Activated CD4-positive, alpha-beta T cell treated with anti-CD3 and anti-CD28 coated beads for 36 hours (primary cell): ENCODE results near the gene TPK1. TPM values are rescaled to one million over a fixed set of nuclear protein-coding genes. Genes with fewer than 3 reads are reported as not detected.

ENCODE experiments used
- ATAC-seq: fragments of 200-7000 bp; cut with Tn5 transposase; one replicate; pipeline ENCODE4 v1.10.0; 2021; ENCODE audit warnings: mild to moderate bottlenecking, moderate library complexity
- CTCF ChIA-PET: fragments of 350-600 bp; sonication (Branson Sonifier 250); formaldehyde crosslinking; loops from one replicate; lab custom pipeline; 2021; ENCODE audit warnings: antibody characterized with exemption; lab: Charles Lee
- POLR2A ChIA-PET: fragments of 350-600 bp; sonication (Branson Sonifier 250); formaldehyde crosslinking; loops from one replicate; lab custom pipeline; 2021; ENCODE audit warnings: antibody characterized with exemption, inconsistent platforms; lab: Charles Lee
- DNase-seq: peaks from one replicate; pipeline ENCODE4 v3.0.0-alpha.2; 2020
- H3K27ac Mint-ChIP-seq: one replicate; pipeline ENCODE4 v1.8.0; 2021; ENCODE audit warnings: mixed read lengths
- H3K27me3 Mint-ChIP-seq: one replicate; pipeline ENCODE4 v1.8.0; 2021; ENCODE audit warnings: mixed read lengths
- H3K36me3 Mint-ChIP-seq: one replicate; pipeline ENCODE4 v1.8.0; 2021; ENCODE audit warnings: low read depth, mixed read lengths
- H3K4me1 Mint-ChIP-seq: one replicate; pipeline ENCODE4 v1.8.0; 2021; ENCODE audit warnings: mixed read lengths
- H3K4me3 Mint-ChIP-seq: one replicate; pipeline ENCODE4 v1.8.0; 2021; ENCODE audit warnings: mild to moderate bottlenecking, moderate library complexity, mixed read lengths
- H3K9me3 Mint-ChIP-seq: one replicate; pipeline ENCODE4 v1.8.0; 2021; ENCODE audit warnings: low read depth, mixed read lengths
- intact Hi-C, 2 experiments: fragments of 100-400 bp; cut with DNase I in 1 of 2; cut with micrococcal nuclease in 1 of 2; formaldehyde crosslinking; loops; one replicate each; pipeline versions ENCODE4 v1.14.2 to v1.15.1; 2022 to 2024; cut with DNase I, micrococcal nuclease
- total RNA-seq, 2 experiments: library from RNA; stranded (reverse); gene quantifications; one replicate each; pipeline ENCODE4 v1.2.3, GENCODE V29; 2021

Gene TPK1
- total RNA-seq, 2 experiments from 2014 or later = 16.5 to 16.6 TPM

DNA sequence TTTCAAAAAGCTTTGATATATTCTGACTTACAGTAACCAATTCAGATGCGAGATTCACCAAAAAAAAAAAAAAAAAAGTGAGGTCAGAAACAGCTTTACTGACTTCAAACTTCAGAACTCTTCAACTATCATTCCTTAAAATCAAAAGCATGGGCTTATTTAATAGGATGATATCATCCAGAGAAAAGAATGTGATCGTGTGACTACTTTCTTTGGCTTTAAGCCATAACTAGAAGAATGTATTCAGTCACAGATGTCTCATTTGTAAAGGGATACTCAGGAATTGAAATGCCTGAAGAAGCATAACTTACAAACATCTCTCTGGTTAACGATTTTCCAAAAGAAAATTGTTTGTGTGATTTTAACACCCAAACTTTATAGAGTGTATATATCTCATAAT, 11.5 kb downstream of the TPK1 start:
- no peak for ATAC-seq
- POLR2A ChIA-PET = no interaction called here
- peaks cover 77% of the 10 kb centered on the region for H3K4me1 Mint-ChIP-seq
- peak overlapping the region; percentile 51 for H3K27ac Mint-ChIP-seq
- no peak for DNase-seq
- peaks cover 17% of the 10 kb centered on the region for H3K36me3 Mint-ChIP-seq
- H3K9me3 Mint-ChIP-seq = no peaks in the 10 kb centered on the region
- intact Hi-C loops = no loop called here
- H3K4me3 Mint-ChIP-seq = no peak overlapping the region
- no peaks in the 10 kb centered on the region for H3K27me3 Mint-ChIP-seq
- CTCF ChIA-PET = interaction anchor here (0.6 kb wide), 1 partner anchor 17 kb away, joined by 3 read pairs; no protein-coding TSS in a partner anchor

DNA sequence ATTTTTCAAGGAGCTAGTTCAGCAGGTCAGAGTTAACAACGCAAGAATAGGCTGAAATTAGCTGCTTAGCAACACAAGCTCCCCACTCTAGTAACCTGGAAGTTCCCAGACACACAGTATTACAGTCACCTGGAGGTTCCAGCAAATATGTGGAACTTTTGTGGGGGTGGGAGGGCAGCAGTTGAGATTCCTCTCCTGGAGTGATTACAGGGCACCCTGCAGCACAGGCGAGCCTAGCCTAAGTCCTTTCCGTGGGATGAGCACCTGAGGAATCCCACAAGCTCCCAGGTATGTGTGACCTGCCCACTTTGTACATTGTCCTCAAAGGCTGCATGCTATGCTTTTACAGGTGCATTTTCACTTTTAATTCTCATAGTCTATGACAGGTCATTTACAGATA, 13.6 kb downstream of the TPK1 start:
- peak overlapping the region; percentile 98 for H3K27ac Mint-ChIP-seq

DNA sequence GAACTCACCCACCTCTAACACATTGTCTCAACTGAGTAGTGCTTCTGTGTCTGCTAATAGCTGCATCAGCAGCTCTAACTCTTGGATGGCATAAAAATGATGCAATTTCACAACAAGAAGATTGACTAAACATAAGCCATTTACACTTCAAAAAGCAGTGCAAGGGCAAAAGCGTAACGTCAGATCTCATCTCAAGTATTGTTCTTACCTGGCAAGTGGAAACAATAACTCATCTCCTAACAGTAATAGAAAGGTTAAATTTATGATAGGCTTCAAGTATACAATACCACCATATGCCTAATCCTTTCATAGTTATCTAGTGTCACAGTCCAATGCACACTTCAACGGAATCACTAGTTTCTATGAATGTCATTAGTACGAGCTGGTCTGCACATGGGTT, 14.8 kb downstream of the TPK1 start:
- H3K27me3 Mint-ChIP-seq = no peaks in the 10 kb centered on the region
- peaks cover 87% of the 10 kb centered on the region for H3K4me1 Mint-ChIP-seq
- peak overlapping the region; percentile 26 for H3K4me3 Mint-ChIP-seq
- intact Hi-C loops = loop anchor here (1.0 kb wide), 3 partner anchors 9 to 14 kb away; no protein-coding TSS in a partner anchor
- peak overlapping the region; percentile 98 for H3K27ac Mint-ChIP-seq
- POLR2A ChIA-PET = interaction anchor here (0.9 to 2.2 kb wide), 3 partner anchors 9 to 16 kb away, joined by 4 to 16 read pairs (median 10); partner anchors contain the start of gene TPK1
- H3K9me3 Mint-ChIP-seq = no peaks in the 10 kb centered on the region
- DNase-seq = peak; percentile 40
- ATAC-seq = peak; percentile 83
- CTCF ChIA-PET = interaction anchor here (0.8 to 3.1 kb wide), 5 partner anchors 9 to 83 kb away, joined by 3 to 17 read pairs (median 9); no protein-coding TSS in a partner anchor
- H3K36me3 Mint-ChIP-seq = peaks cover 28% of the 10 kb centered on the region

More for the DNA sequence above, 13.6 kb downstream of the TPK1 start:
- DNase-seq (no peak), ATAC-seq (no peak)
- peaks cover 89% of the 10 kb centered on the region for H3K4me1 Mint-ChIP-seq
- H3K27me3 Mint-ChIP-seq = no peaks in the 10 kb centered on the region
- peaks cover 25% of the 10 kb centered on the region for H3K36me3 Mint-ChIP-seq
- CTCF ChIA-PET = interaction anchor here (1.8 to 3.1 kb wide), 4 partner anchors 10 to 16 kb away, joined by 4 to 17 read pairs (median 10); no protein-coding TSS in a partner anchor
- H3K4me3 Mint-ChIP-seq = no peak overlapping the region
- intact Hi-C loops = no loop called here
- POLR2A ChIA-PET = interaction anchor here (2.2 kb wide), 1 partner anchor 13 kb away, joined by 16 read pairs; the partner anchor contains the start of gene TPK1
- no peaks in the 10 kb centered on the region for H3K9me3 Mint-ChIP-seq

DNA sequence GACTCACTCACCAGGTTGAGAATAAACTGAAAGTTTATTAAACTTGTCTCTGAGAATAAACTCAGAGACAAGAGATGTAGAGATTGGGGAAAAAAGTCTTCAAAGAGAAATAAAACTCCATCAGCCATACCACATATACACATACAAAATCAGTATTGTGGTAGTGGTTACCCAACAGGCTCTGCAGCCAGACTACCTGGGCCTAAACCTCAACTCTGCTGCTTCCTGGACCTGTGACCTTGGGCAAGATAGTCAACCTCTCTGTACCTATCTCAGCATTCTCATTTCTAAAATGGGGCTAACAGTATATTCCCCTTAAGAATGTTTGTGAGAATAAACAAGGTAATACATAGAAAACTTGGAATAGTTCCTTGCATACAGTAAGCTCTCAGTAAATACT, 15.3 kb downstream of the TPK1 start:
- Mint-ChIP-seq H3K4me3 (peak overlapping the region; percentile 22), H3K4me1 (peaks cover 85% of the 10 kb centered on the region), H3K36me3 (peaks cover 28% of the 10 kb centered on the region), H3K27ac (peak overlapping the region; percentile 98), H3K9me3 (no peaks in the 10 kb centered on the region), H3K27me3 (no peaks in the 10 kb centered on the region)
- intact Hi-C loops = no loop called here
- ChIA-PET CTCF (interaction anchor here (0.8 to 3.1 kb wide), 4 partner anchors 8 to 83 kb away, joined by 3 to 17 read pairs (median 8); no protein-coding TSS in a partner anchor), POLR2A (interaction anchor here (1.5 to 2.2 kb wide), 2 partner anchors 8 to 15 kb away, joined by 10 to 16 read pairs; partner anchors contain the start of gene TPK1)
- DNase-seq = peak; percentile 33
- peak; percentile 38 for ATAC-seq

DNA sequence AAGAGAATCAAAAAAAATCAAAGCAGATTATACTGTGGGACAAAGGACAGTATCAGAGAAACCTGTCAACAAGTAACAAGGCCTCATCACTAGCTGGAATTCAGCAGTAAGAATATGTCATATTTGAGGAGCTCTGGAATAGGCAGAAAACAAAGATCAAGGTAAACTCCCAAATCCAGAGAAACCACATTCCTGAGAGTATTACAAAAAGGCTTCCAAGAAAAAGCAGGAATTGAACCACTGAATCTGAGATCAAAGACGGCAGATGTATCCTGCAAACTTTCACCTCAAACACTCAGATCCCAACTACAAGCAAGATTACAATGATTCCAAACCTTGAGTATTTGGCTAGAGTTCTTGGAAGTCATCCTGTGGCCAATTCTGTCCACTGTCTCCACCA, 16.3 kb downstream of the TPK1 start:
- ChIA-PET POLR2A (no interaction called here), CTCF (no interaction called here)
- ATAC-seq (no peak), DNase-seq (no peak)
- Mint-ChIP-seq H3K4me3 (no peak overlapping the region), H3K36me3 (peaks cover 27% of the 10 kb centered on the region), H3K27ac (peak overlapping the region; percentile 98), H3K27me3 (no peaks in the 10 kb centered on the region), H3K4me1 (peaks cover 80% of the 10 kb centered on the region), H3K9me3 (no peaks in the 10 kb centered on the region)
- intact Hi-C loops = no loop called here

DNA sequence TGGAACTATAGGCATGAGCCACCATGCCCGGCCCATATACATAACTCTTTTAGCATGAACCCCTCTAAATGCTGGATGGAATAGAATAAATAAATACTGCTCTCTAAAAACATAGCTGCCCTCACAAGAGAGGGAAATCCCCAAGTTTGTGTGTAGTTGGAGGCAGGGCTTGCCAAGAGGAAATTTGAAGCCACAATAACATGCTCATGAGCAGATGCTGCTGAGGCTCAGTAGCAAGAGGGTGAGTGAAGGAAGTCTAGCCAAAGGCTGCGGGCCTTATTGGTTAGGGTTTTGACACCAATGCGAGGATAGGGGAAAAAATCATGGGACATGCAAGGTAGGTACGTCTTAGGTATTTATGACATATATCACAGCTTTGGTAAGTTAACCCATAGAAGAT, 17.3 kb downstream of the TPK1 start:
- Mint-ChIP-seq H3K27ac (peak overlapping the region; percentile 98), H3K36me3 (peaks cover 26% of the 10 kb centered on the region), H3K4me3 (peak overlapping the region; percentile 16), H3K4me1 (peaks cover 78% of the 10 kb centered on the region), H3K27me3 (no peaks in the 10 kb centered on the region), H3K9me3 (no peaks in the 10 kb centered on the region)
- intact Hi-C loops = no loop called here
- ATAC-seq (peak; percentile 61), DNase-seq (peak; percentile 60)
- ChIA-PET POLR2A (interaction anchor here (1.3 kb wide), 1 partner anchor 17 kb away, joined by 5 read pairs; the partner anchor contains the start of gene TPK1), CTCF (interaction anchor here (0.9 to 1.5 kb wide), 3 partner anchors 13 to 25 kb away, joined by 3 to 6 read pairs (median 5); no protein-coding TSS in a partner anchor)

DNA sequence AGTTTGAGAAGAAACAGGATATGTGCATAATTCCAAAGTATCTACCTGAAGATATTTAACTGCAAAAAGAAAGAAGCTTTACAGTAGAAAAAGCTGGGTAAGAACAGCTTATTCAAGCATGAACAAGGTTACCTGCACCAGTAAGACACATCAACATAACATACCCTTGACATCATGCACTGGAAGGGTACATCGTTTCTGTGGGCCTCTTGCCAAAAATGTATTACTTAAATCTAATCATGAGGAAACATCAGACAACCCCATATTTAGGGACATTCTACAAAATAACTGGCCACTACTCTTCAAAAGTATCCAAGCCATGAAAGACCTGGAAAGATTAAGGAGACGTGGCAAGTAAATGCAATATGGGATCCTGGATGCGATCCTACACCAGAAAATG, 18.9 kb downstream of the TPK1 start:
- no peaks in the 10 kb centered on the region for H3K9me3 Mint-ChIP-seq
- DNase-seq = no peak
- H3K4me3 Mint-ChIP-seq = no peak overlapping the region
- intact Hi-C loops = no loop called here
- H3K27ac Mint-ChIP-seq = no peak overlapping the region
- H3K36me3 Mint-ChIP-seq = peaks cover 26% of the 10 kb centered on the region
- H3K4me1 Mint-ChIP-seq = peaks cover 77% of the 10 kb centered on the region
- POLR2A ChIA-PET = no interaction called here
- CTCF ChIA-PET = no interaction called here
- H3K27me3 Mint-ChIP-seq = no peaks in the 10 kb centered on the region
- no peak for ATAC-seq

DNA sequence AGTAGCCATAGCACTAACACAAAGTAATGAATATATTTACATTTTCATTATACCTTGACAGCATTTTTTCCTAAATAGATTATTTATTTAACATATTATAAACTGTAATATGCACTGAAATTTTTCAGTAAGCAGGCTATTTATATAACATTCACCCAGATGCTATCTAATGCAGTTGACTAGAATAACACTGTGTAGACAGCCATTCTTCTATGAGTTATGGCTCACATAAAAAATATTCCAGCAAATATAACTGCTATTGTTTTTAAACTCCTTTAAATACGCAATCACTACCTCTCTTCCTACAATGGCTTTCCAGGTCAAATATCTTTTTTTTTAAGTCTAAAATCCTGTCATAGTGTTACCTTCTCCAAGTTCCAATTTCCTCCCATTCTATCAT, 21.6 kb downstream of the TPK1 start:
- ChIA-PET CTCF (interaction anchor here (1.0 kb wide), 1 partner anchor 18 kb away, joined by 3 read pairs; no protein-coding TSS in a partner anchor), POLR2A (no interaction called here)
- no peak for DNase-seq
- Mint-ChIP-seq H3K4me3 (no peak overlapping the region), H3K4me1 (peaks cover 69% of the 10 kb centered on the region), H3K36me3 (peaks cover 18% of the 10 kb centered on the region), H3K9me3 (no peaks in the 10 kb centered on the region), H3K27ac (peak overlapping the region; percentile 58), H3K27me3 (no peaks in the 10 kb centered on the region)
- intact Hi-C loops = no loop called here
- no peak for ATAC-seq

DNA sequence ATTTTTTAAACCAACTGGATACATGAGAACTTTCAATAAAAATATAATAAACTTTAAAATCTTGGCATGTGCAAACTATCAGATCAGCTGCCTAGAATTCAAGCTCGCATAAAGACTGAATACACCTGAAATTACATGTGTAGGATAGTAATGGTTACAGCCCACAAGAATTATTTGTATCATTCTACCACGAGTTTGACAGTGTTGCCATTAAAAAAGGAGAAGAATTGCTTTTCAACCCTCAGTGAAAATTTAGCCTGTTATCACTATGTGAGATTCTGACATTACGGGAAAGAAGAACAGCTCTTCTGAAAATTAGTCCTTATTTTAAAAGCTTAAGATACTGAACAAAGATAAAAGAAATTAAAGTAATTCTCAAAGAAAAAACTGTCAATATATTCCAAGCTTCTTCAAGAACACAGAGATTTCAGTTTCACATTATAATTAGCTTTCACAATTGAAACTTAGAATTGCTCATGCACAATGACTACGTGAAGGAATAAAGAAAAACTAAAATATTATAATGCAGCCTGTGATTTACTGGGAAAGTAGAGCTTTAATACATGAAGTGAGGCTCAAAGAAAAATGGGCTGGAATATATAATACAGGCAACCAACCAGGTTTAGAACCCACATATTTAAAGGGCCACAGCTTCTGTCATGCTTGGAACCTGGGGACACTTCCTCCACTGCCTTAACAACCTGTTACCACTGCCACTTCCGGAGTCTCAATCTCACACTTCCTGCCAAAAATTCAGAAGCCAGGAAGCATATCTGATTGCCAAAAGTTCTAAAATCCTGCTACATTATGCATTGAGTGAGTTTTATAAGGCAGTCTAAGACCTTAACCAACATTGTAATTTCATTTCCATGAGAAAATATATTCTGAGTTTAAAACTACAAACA, 23.2 kb downstream of the TPK1 start:
- peak overlapping the region; percentile 93 for H3K27ac Mint-ChIP-seq
- H3K4me1 Mint-ChIP-seq = peaks cover 68% of the 10 kb centered on the region
- no peaks in the 10 kb centered on the region for H3K27me3 Mint-ChIP-seq
- ATAC-seq (peak; percentile 95), DNase-seq (peak; percentile 57)
- POLR2A ChIA-PET = interaction anchor here (0.6 to 2.1 kb wide), 3 partner anchors 8 to 142 kb away, joined by 3 to 22 read pairs (median 10); partner anchors contain the start of gene TPK1
- no peaks in the 10 kb centered on the region for H3K9me3 Mint-ChIP-seq
- peaks cover 11% of the 10 kb centered on the region for H3K36me3 Mint-ChIP-seq
- CTCF ChIA-PET = interaction anchor here (0.8 to 2.1 kb wide), 8 partner anchors 8 to 73 kb away, joined by 3 to 17 read pairs (median 6); partner anchors contain the start of gene TPK1
- intact Hi-C loops = loop anchor here (1.0 to 2.0 kb wide), 3 partner anchors 9 to 23 kb away; no protein-coding TSS in a partner anchor
- peak overlapping the region; percentile 68 for H3K4me3 Mint-ChIP-seq

DNA sequence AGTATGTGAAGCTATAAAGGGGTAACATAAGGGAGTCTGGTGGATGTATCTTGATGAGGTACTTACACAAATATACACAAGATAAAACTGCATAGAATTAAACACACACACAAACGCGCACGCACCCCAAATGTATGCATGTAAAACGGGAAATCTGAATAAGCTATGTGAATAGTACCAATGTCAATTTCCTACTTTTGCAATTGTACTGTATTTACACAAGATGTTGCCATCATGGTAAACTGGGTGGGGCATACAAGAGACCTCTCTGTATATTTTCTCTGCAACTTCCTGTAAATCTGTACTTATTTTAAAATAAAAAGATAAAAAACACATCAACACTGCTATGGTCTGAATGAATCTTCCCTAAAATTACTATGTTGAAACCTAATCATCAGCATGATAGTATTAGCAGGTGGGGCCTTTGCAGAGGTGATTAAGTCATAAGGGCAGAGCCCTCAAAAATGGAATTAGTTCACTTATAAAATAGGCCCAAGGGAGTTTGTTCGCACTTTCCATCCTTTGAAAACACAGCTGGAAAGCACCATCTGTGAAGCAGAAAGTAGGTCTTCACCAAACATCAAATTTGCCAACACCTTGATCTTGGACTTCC, 30.1 kb downstream of the TPK1 start:
- Mint-ChIP-seq H3K4me3 (no peak overlapping the region), H3K27ac (no peak overlapping the region), H3K9me3 (no peaks in the 10 kb centered on the region), H3K36me3 (peaks cover 30% of the 10 kb centered on the region), H3K27me3 (no peaks in the 10 kb centered on the region), H3K4me1 (peaks cover 42% of the 10 kb centered on the region)
- ChIA-PET POLR2A (interaction anchor here (1.4 kb wide), 1 partner anchor 15 kb away, joined by 4 read pairs; no protein-coding TSS in a partner anchor), CTCF (interaction anchor here (0.7 to 1.4 kb wide), 4 partner anchors 13 to 58 kb away, joined by 3 to 9 read pairs (median 4); partner anchors contain the start of gene TPK1)
- ATAC-seq (no peak), DNase-seq (no peak)
- intact Hi-C loops = no loop called here
